Trophoblast cell (in vitro differentiated cells and primary cell): ENCODE data around the gene SMOC1.

Experiments
- DNase-seq, 2 donors: peaks; one replicate each; pipeline ENCODE4 v3.0.0-alpha.2; 2016
- H2AFZ ChIP-seq: 2 replicates; pipeline ENCODE4 v1.6.1; 2013; ENCODE audit warnings: low read length, moderate library complexity, mild to moderate bottlenecking; ENCODE audit not compliant: insufficient read depth, poor library complexity
- H2AK5ac ChIP-seq: 2 replicates; pipeline ENCODE4 v1.6.1; 2013; ENCODE audit warnings: mild to moderate bottlenecking, low read length
- H2BK120ac ChIP-seq: 2 replicates; pipeline ENCODE4 v1.6.1; 2013; ENCODE audit warnings: low read length, mild to moderate bottlenecking, moderate library complexity; ENCODE audit not compliant: insufficient read depth, poor library complexity
- H2BK12ac ChIP-seq: 2 replicates; pipeline ENCODE4 v1.6.1; 2013; ENCODE audit warnings: mild to moderate bottlenecking, low read length, moderate library complexity
- H2BK5ac ChIP-seq: 2 replicates; pipeline ENCODE4 v1.6.1; 2013; ENCODE audit warnings: low read length, low read depth, moderate library complexity, mild to moderate bottlenecking; ENCODE audit not compliant: poor library complexity
- H3K14ac ChIP-seq: 2 replicates; pipeline ENCODE4 v1.6.1; 2013; ENCODE audit warnings: mild to moderate bottlenecking, low read length
- H3K18ac ChIP-seq: 2 replicates; pipeline ENCODE4 v1.6.1; 2013; ENCODE audit warnings: mild to moderate bottlenecking, low read length
- H3K23ac ChIP-seq: 2 replicates; pipeline ENCODE4 v1.6.1; 2013; ENCODE audit warnings: low read length
- H3K27ac ChIP-seq: 2 replicates; pipeline ENCODE4 v1.5.1; 2013; ENCODE audit warnings: low read depth, mild to moderate bottlenecking, inconsistent platforms, low read length, moderate library complexity
- H3K27me3 ChIP-seq: 2 replicates; pipeline ENCODE4 v1.6.1; 2013; ENCODE audit warnings: inconsistent platforms, mild to moderate bottlenecking, low read length, moderate library complexity; ENCODE audit not compliant: insufficient read depth
- H3K36me3 ChIP-seq, 2 experiments: 1 replicate in 1 of 2; 2 replicates in 1 of 2; pipeline ENCODE4 v1.6.1; 2013; ENCODE audit warnings: low read length in 2 of 2, mild to moderate bottlenecking in 2 of 2, moderate library complexity in 1 of 2; ENCODE audit not compliant: insufficient read depth in 2 of 2, control insufficient read depth in 1 of 2
- H3K4ac ChIP-seq: 2 replicates; pipeline ENCODE4 v1.6.1; 2013; ENCODE audit warnings: low read depth, mild to moderate bottlenecking, low read length, moderate library complexity
- H3K4me1 ChIP-seq, 2 experiments: 1 replicate in 1 of 2; 2 replicates in 1 of 2; pipeline ENCODE4 v1.6.1; 2013; ENCODE audit warnings: low read length in 2 of 2, mild to moderate bottlenecking in 2 of 2, moderate library complexity in 1 of 2; ENCODE audit not compliant: insufficient read depth in 2 of 2, control insufficient read depth in 1 of 2
- H3K4me2 ChIP-seq: 2 replicates; pipeline ENCODE4 v1.6.1; 2013; ENCODE audit warnings: inconsistent platforms, mild to moderate bottlenecking, low read length, moderate library complexity
- H3K4me3 ChIP-seq: 2 replicates; pipeline ENCODE4 v1.5.1; 2013; ENCODE audit warnings: mild to moderate bottlenecking, low read depth, low read length, inconsistent platforms
- H3K79me1 ChIP-seq: one replicate; pipeline ENCODE4 v1.6.1; 2013; ENCODE audit warnings: low read length
- H3K79me2 ChIP-seq: 2 replicates; pipeline ENCODE4 v1.6.1; 2013; ENCODE audit warnings: low read length, mild to moderate bottlenecking; ENCODE audit not compliant: control insufficient read depth, insufficient read depth, poor library complexity
- H3K9ac ChIP-seq: 2 replicates; pipeline ENCODE4 v1.6.1; 2013; ENCODE audit warnings: mild to moderate bottlenecking, low read length
- H3K9me3 ChIP-seq: 2 replicates; pipeline ENCODE4 v1.6.1; 2013; ENCODE audit warnings: low read depth, mild to moderate bottlenecking, control low read depth, inconsistent platforms, low read length; ENCODE audit not compliant: insufficient read depth
- H4K12ac ChIP-seq: 2 replicates; pipeline ENCODE4 v1.6.1; 2013; ENCODE audit warnings: low read depth, mild to moderate bottlenecking, low read length, moderate library complexity
- H4K8ac ChIP-seq: 2 replicates; pipeline ENCODE4 v1.6.1; 2013; ENCODE audit warnings: low read depth, mild to moderate bottlenecking, low read length, moderate library complexity
- H4K91ac ChIP-seq: one replicate; pipeline ENCODE4 v1.6.1; 2013; ENCODE audit warnings: low read depth, mild to moderate bottlenecking, low read length, moderate library complexity
- WGBS: extraction: QIAGEN DNeasy Blood & Tissue Kit; methylation state at CpG from one replicate; pipeline ENCODE4 v1.1.7; 2013; ENCODE audit warnings: missing lambda C conversion rate; ENCODE audit not compliant: insufficient read length, insufficient coverage; ENCODE audit errors: extremely low coverage; 5-methylcytosine and 5-hydroxymethylcytosine counted together

Gene SMOC1

DNA sequence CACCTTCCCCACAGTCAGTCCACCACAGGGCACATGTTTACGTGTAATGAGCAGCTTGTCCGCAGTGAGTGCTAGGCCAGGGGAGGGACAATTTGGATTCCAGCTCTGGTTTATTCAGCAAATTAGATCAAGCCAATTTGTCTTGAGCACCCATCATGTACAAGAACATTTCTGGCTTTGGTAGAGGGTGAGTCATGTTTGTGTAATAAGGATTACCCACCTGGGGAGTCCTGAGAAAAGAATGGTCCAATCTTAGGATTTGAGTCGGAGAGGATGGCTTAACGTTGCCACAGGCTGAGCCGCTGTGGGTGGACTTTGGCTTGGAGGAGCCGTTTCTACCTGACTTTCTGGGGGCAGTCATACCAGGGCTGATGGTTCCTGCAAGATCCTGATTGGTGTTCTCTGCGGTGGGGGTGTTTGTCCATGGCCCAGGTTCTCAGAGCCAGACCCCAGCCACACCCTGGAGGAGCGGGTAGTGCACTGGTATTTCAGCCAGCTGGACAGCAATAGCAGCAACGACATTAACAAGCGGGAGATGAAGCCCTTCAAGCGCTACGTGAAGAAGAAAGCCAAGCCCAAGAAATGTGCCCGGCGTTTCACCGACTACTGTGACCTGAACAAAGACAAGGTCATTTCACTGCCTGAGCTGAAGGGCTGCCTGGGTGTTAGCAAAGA is 143.7 kb downstream of the SMOC1 start:
- H2BK120ac ChIP-seq: no peak overlapping the region
- H3K9ac ChIP-seq: no peak overlapping the region
- no peak overlapping the region for H3K27ac ChIP-seq
- H4K8ac ChIP-seq: no peak overlapping the region
- no peaks in the 10 kb centered on the region for H3K79me1 ChIP-seq
- H2BK5ac ChIP-seq: no peak overlapping the region
- no peaks in the 10 kb centered on the region for H3K79me2 ChIP-seq
- H3K4me1 ChIP-seq: no peaks in the 10 kb centered on the region
- H3K9me3 ChIP-seq: peaks cover 7% of the 10 kb centered on the region
- no peak overlapping the region for H4K91ac ChIP-seq
- no peak overlapping the region for H4K12ac ChIP-seq
- H3K4me3 ChIP-seq: no peak overlapping the region
- no peak overlapping the region for H3K23ac ChIP-seq
- WGBS: no CpG with 5 or more reads among the region's 15 CpGs
- no peak overlapping the region for H2AK5ac ChIP-seq
- DNase-seq: no peak
- no peak overlapping the region for H3K18ac ChIP-seq
- H2BK12ac ChIP-seq: no peak overlapping the region
- H3K4ac ChIP-seq: no peak overlapping the region
- H3K27me3 ChIP-seq: no peaks in the 10 kb centered on the region
- H2AFZ ChIP-seq: no peak overlapping the region
- H3K14ac ChIP-seq: no peak overlapping the region
- H3K4me2 ChIP-seq: no peak overlapping the region
- H3K36me3 ChIP-seq: no peaks in the 10 kb centered on the region

- no peak overlapping the region for H3K18ac ChIP-seq
- H3K4me3 ChIP-seq: no peak overlapping the region
- no peak for DNase-seq
- no peak overlapping the region for H4K8ac ChIP-seq
- no peak overlapping the region for H3K14ac ChIP-seq
- WGBS: no CpG with 5 or more reads among the region's 1 CpG
- no peak overlapping the region for H3K23ac ChIP-seq
- H3K4ac ChIP-seq: no peak overlapping the region
- no peaks in the 10 kb centered on the region for H3K79me1 ChIP-seq
- H3K27ac ChIP-seq: no peak overlapping the region
- no peaks in the 10 kb centered on the region for H3K79me2 ChIP-seq
- no peak overlapping the region for H2BK120ac ChIP-seq
- H4K12ac ChIP-seq: no peak overlapping the region
- H3K9me3 ChIP-seq: peaks cover 4% of the 10 kb centered on the region
- no peak overlapping the region for H2BK12ac ChIP-seq
- no peak overlapping the region for H2BK5ac ChIP-seq
- no peaks in the 10 kb centered on the region for H3K4me1 ChIP-seq
- no peak overlapping the region for H2AK5ac ChIP-seq
- no peaks in the 10 kb centered on the region for H3K27me3 ChIP-seq
- H4K91ac ChIP-seq: no peak overlapping the region
- H2AFZ ChIP-seq: no peak overlapping the region
- no peak overlapping the region for H3K9ac ChIP-seq
- H3K36me3 ChIP-seq: no peaks in the 10 kb centered on the region
- H3K4me2 ChIP-seq: no peak overlapping the region
Measured at GRCh38 chr14:70023871-70024270, 144.7 kb downstream of the SMOC1 start.

DNA sequence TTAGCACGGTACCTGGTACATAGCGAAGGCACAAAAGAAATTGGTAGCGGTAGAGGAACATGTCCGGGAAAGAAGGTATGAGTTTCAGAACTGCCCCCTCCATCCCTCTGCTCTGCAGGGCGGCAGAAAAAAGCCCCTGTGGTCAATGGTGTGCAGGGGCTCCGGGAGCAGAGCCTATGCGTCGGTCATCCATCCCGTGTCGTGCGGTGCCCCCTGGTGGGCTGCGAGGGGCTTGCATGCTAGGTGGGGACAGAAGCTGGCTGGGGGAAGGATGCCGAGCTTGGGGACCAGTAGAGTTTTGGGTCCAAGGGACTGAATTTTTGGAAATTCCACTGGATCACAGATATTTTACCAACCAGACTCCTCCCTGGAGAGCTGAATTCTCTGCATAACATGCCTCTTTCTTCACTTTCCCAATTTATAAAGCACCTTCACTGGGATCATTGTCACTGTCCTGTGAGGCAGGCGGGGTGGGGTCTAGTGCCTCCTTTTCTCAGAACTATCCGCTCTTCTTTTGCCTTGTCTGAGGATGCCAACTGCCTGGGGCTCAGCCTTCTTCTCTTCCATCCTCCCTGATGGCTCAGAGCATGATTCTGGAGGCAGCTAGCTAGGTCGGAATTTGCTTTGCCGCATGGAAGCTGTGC is 148.7 kb downstream of the SMOC1 start:
- Histone ChIP-seq H2AFZ (no peak overlapping the region), H3K27me3 (no peaks in the 10 kb centered on the region), H3K9me3 (peaks cover 2% of the 10 kb centered on the region), H4K8ac (no peak overlapping the region), H4K12ac (no peak overlapping the region), H3K4me3 (no peak overlapping the region), H3K18ac (no peak overlapping the region), H3K9ac (no peak overlapping the region), H2BK120ac (no peak overlapping the region), H3K4me1 (peaks cover 5 to 6% of the 10 kb centered on the region in 2 experiments), H3K4ac (no peak overlapping the region), H2BK5ac (no peak overlapping the region), H3K4me2 (no peak overlapping the region), H3K79me1 (no peaks in the 10 kb centered on the region), H3K36me3 (no peaks in the 10 kb centered on the region), H3K27ac (no peak overlapping the region), H2AK5ac (no peak overlapping the region), H3K14ac (no peak overlapping the region), H2BK12ac (no peak overlapping the region), H3K23ac (no peak overlapping the region), H3K79me2 (no peaks in the 10 kb centered on the region), H4K91ac (no peak overlapping the region)
- WGBS: no CpG with 5 or more reads among the region's 17 CpGs
- DNase-seq: peak; percentile 48 to 76

GRCh38 chr14:70029296-70030132 is 150.3 kb downstream of the SMOC1 start:
- H3K9me3 ChIP-seq: peaks cover 2% of the 10 kb centered on the region

More at GRCh38 chr14:70029296-70030132, 150.3 kb downstream of the SMOC1 start:
- Histone ChIP-seq H3K14ac (no peak overlapping the region), H2AK5ac (no peak overlapping the region), H3K18ac (no peak overlapping the region), H2BK120ac (no peak overlapping the region), H3K27ac (no peak overlapping the region), H3K4me1 (peaks cover 5 to 6% of the 10 kb centered on the region in 2 experiments), H3K9ac (no peak overlapping the region), H4K12ac (no peak overlapping the region), H3K4ac (no peak overlapping the region), H3K23ac (no peak overlapping the region), H2AFZ (no peak overlapping the region), H4K8ac (no peak overlapping the region), H3K27me3 (no peaks in the 10 kb centered on the region), H2BK12ac (no peak overlapping the region), H2BK5ac (no peak overlapping the region), H3K79me1 (no peaks in the 10 kb centered on the region), H3K79me2 (no peaks in the 10 kb centered on the region), H3K4me2 (no peak overlapping the region), H4K91ac (no peak overlapping the region), H3K36me3 (no peaks in the 10 kb centered on the region), H3K4me3 (no peak overlapping the region)
- WGBS: no CpG with 5 or more reads among the region's 6 CpGs
- DNase-seq: no peak
